ENCODE data around the gene MTHFD1L.

DNA sequence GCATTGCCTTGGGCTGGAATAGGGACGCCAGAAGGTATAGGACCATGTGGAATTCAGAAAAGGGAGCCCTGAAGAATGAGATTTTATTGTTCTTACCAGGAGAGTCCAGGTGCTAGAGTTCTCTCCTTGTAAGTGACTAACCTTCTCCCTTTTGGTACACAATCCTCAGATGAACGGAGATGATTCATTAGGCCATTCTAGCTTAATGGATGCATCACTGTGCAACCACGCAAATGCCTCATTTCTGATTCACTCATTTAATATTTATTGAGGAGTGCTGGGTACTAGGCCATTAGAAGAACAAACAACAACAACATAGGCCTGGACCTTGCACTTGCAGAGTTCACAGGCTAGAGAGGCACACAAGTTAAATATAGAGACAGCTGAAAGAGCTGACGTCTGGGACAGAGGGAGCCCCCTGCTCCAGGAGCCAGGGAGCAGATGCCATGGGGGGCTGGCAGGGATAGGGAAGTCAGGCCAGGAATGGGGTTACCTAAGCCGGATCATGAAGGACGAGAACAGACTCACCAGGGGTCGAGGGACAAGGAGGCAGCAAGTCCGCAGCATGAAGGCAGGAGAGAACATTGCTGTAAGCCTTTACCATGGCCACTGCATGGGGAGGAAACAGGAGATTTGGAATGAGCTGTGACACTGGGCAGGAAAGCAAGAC, 194.7 kb downstream of the MTHFD1L start:
- TF ChIP-seq, protein P1, sequence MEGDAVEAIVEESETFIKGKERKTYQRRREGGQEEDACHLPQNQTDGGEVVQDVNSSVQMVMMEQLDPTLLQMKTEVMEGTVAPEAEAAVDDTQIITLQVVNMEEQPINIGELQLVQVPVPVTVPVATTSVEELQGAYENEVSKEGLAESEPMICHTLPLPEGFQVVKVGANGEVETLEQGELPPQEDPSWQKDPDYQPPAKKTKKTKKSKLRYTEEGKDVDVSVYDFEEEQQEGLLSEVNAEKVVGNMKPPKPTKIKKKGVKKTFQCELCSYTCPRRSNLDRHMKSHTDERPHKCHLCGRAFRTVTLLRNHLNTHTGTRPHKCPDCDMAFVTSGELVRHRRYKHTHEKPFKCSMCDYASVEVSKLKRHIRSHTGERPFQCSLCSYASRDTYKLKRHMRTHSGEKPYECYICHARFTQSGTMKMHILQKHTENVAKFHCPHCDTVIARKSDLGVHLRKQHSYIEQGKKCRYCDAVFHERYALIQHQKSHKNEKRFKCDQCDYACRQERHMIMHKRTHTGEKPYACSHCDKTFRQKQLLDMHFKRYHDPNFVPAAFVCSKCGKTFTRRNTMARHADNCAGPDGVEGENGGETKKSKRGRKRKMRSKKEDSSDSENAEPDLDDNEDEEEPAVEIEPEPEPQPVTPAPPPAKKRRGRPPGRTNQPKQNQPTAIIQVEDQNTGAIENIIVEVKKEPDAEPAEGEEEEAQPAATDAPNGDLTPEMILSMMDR (conservative IDR thresholded peaks at IDR 0.05; ENCODE audit: low read length) = no peak
- TF ChIP-seq EZH2phosphoT487 (IDR thresholded peaks at IDR 0.05; ENCODE audit: borderline replicate concordance) = no peak
